ENCODE data around the gene KIFAP3.
"Not testable (repeated sequence)": the region's sequence is repeated elsewhere in the genome, so short reads cannot be mapped to it uniquely, and the experiment has no call there.

Gene KIFAP3

GRCh38 chr1:169882039-169882511, 192.4 kb downstream of the KIFAP3 start:
- DNase-seq: no peak

DNA sequence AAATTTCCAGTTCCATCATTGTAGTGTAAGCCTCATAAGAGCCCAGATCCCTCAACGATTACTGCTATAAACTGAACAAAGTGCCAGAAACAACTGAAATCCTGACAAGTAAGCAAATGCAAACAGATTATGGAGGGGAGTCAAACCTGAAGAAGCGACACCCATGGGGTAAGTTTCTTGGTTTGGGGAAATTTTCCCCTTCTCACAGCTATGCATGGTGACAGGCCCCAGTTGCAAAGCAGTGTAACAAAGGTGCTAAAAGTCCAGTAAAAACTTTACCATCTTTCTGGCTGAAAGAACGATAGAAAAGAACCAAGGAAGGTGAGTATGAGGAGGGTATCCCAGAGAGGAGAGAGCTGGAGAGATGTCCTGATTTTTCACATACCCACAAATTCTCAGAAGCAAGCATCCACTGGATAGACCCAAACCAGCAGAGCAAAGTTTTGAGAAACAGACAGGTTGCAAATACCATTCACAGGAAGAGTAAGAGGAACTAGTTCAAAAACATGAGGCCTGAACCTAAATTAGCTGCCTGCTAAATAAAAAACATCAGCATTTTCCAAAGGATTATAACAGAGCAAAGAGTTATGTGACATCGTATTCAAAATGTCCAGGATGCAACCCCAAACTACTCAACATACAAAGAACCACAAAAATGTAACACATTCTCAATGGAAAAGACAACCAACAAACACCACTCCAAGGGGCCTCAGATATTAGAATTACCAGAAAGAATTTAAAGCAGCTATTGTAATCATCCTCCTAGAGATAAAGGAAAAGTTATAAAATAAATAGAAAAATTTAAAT, 195.3 kb downstream of the KIFAP3 start:
- DNase-seq: no peak

- DNase-seq: no peak
These were observed 196.0 kb downstream of the KIFAP3 start for GRCh38 chr1:169878498-169878897.

DNA sequence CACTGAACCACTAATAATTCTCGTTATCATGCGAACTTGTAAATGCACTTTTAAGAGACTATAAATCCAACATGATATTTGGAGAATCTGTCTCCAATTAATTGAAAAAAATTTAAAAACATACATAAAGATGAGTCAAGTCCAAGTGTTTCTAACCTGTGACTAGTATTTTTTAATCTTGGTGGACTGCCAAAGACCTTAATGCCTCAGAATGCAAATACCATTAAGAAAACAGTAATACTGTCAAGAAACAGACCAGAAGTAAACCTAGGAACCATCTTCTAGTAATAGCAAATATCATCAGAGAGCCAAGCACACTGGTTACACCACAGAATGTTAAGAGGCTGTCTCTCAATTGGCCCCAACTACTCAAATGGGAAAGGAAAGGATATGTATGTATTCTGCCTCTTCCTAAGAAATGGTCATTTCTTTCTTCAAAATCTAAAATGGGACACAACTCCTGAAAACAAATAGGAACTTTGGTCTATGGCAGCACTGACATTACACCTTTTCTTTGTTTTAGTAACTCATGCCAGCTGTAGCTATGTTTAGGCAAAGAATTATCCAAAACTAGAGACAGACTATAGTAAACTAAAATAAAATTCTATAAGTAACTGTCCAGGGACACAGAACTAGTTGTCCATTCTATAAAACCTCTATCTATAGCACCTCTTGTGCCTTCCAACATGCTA, 196.5 kb downstream of the KIFAP3 start:
- DNase-seq: no peak

DNA sequence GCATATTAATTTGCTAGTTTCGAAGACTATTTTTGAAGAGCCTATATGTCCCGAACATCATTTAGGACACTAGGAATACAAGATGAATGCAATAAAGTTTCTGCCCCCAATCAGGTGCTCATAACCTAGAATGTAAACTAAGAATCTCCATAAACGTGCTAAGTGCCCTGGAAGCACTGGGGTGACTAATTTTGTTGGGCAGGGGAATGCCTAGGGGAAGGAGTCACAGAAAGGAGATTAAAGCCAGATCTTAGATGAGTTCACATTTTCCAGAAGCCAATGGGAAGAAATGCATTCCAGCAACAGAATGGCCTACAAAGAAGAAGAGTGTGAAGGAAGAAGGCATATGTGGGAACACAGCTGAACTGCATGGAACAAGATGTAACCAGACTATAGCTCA, 200.3 kb downstream of the KIFAP3 start:
- DNase-seq: no peak

DNA sequence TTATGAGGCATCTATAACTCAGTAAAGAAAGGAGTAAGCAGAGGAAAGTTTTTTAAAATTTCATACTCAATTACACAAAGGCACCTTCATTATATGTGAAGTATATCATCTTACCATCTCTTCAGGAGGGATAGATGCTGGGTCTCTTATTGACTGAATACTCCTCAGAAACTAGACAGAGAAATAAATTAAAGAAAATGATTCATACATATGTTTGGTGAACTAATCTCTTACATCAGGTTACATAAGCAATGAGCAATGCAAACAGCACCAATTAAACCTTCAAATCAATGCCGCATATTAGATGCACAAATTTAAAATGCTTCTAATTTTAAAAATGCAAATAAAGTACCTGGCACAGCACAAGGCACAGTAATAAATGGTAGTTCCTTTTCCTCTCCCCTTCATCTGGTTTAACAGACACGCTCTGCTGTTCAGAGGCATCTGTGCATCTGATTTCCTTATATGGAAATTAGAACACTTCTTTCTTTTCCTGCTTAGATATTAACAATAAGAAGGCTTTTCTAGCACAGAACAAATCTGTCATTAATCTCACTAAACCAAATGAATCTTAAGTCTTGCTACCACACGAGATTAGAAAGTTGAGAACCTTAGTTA, 200.8 kb downstream of the KIFAP3 start:
- DNase-seq: no peak

GRCh38 chr1:169872906-169873305, 201.6 kb downstream of the KIFAP3 start:
- no peak for DNase-seq

- DNase-seq: not testable (repeated sequence)
These were observed 202.5 kb downstream of the KIFAP3 start for GRCh38 chr1:169871988-169872387.

Data from NCI-H510A treated with DMSO at 0.1 percent for 48 hours (cell line).